PFSK-1 (cell line): ENCODE results near the gene SETX.

Source experiments
- FOXP2 ChIP-seq: optimal IDR thresholded peaks from 2 replicates; pipeline ENCODE3; 2011; ENCODE audit warnings: borderline replicate concordance, control low read depth, inconsistent platforms; ENCODE audit not compliant: insufficient read depth; ENCODE audit errors: extremely low read length, extremely low read depth
- POLR2AphosphoS5 ChIP-seq: IDR thresholded peaks from 2 replicates; pipeline ENCODE4 v1.6.1; 2012; ENCODE audit warnings: low read depth, mild to moderate bottlenecking, control low read depth, low read length, moderate library complexity
- REST ChIP-seq, 2 experiments: IDR thresholded peaks; 2 replicates each; pipeline versions ENCODE4 v1.6.1 to v1.8.0; 2011 to 2012; ENCODE audit warnings: low read depth in 2 of 2, low read length in 2 of 2, control low read depth in 1 of 2, inconsistent platforms in 1 of 2, mild to moderate bottlenecking in 1 of 2, moderate library complexity in 1 of 2; ENCODE audit not compliant: insufficient read depth in 1 of 2
- SIN3A ChIP-seq: IDR thresholded peaks from 2 replicates; pipeline ENCODE4 v1.6.1; 2012; ENCODE audit warnings: mild to moderate bottlenecking, low read length, moderate library complexity, borderline replicate concordance; ENCODE audit not compliant: insufficient read depth
- TAF1 ChIP-seq: IDR thresholded peaks from 2 replicates; pipeline ENCODE4 v1.6.1; 2012; ENCODE audit warnings: low read length, control low read depth, borderline replicate concordance; ENCODE audit not compliant: insufficient read depth

Gene SETX

GRCh38 chr9:132239518-132239917 is 115.3 kb downstream of the SETX start:
- TF ChIP-seq FOXP2: no peak
- TF ChIP-seq REST (IDR thresholded peaks at IDR 0.05; ENCODE audit: insufficient read depth in 1 of 2, low read depth in 2 of 2, low read length in 2 of 2): no peak
- no peak for TF ChIP-seq SIN3A
- TF ChIP-seq POLR2AphosphoS5: no peak
- TF ChIP-seq TAF1: no peak

- TF ChIP-seq TAF1: no peak
- TF ChIP-seq SIN3A: no peak
- TF ChIP-seq FOXP2: no peak
- no peak for TF ChIP-seq REST (IDR thresholded peaks at IDR 0.05; ENCODE audit: insufficient read depth in 1 of 2, low read depth in 2 of 2, low read length in 2 of 2)
- no peak for TF ChIP-seq POLR2AphosphoS5
These were observed 115.8 kb downstream of the SETX start for GRCh38 chr9:132238992-132239391.

GRCh38 chr9:132238026-132238972 is 116.5 kb downstream of the SETX start:
- TF ChIP-seq POLR2AphosphoS5 (no peak), SIN3A (no peak), TAF1 (no peak), FOXP2 (no peak), REST (IDR thresholded peaks at IDR 0.05; ENCODE audit: insufficient read depth in 1 of 2, low read depth in 2 of 2, low read length in 2 of 2) (no peak)

- TF ChIP-seq REST (IDR thresholded peaks at IDR 0.05; ENCODE audit: insufficient read depth in 1 of 2, low read depth in 2 of 2, low read length in 2 of 2) (no peak), SIN3A (no peak), FOXP2 (no peak), POLR2AphosphoS5 (no peak), TAF1 (no peak)
These were observed 117.3 kb downstream of the SETX start for GRCh38 chr9:132237481-132237880.
